Stromal cell of bone marrow (primary cell): ENCODE data around the gene KHDC4.
"Not testable (repeated sequence)": the region's sequence is repeated elsewhere in the genome, so short reads cannot be mapped to it uniquely, and the experiment has no call there.

Experiments used
- DNase-seq: peaks from one replicate; pipeline ENCODE4 v3.0.0-alpha.2; 2012; ENCODE audit warnings: low read depth

The KHDC4 gene

DNA sequence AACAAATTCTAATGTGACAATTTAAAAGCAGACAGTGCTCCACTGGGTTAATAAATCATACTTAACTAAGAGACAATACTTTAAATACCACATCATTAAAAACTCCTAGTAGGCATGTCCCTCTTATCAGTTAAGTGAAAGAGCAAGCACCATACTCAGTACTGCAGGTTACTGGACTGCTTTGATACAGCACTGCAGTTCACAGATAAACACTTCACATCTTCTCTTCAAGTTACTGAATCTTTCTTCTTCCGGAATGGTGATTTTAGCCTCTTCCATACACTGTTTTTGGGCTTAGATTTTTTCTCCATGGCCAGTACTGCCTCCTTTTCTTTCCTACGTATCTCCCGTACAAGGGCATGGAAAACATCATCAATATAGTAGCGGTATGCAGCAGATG is 34.1 kb downstream of the KHDC4 start:
- no peak for DNase-seq

DNA sequence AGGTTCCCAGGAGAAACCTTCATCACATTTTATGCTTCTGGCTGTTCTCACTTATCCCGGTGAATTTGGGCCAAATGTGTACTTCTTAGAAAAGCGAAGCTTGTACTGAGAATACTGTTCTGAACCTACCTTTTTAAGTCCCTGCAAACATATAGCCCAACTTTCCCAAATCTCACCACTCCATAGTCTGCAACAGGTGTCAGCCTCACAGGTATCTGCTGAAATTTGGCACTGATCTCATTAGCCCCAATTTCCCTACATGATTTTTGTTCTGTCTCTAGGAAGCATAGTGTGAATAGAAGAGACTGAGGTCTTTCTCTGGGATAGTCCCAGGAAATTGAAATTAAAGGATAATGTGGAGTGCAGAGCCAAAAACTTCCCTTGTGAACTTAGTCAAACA is 34.5 kb downstream of the KHDC4 start:
- no peak for DNase-seq

DNA sequence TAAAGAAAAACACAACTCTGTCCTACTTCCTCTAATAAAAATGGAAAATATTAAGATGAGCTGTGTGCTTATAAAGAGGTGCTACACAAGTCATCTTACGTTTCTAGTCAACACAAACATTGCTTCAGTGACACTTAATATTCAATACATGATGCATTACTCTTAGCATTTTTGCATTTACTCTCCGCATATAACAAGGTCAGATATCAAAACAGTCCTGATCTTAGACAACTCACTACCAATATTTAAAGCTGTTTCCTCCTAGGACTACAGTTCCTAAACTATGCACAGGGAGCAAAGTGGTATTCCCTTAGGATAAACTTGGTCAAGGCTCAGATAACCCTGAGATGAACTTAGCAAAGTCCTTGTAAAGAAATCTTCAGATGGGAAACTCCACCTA is 35.3 kb downstream of the KHDC4 start:
- no peak for DNase-seq

DNA sequence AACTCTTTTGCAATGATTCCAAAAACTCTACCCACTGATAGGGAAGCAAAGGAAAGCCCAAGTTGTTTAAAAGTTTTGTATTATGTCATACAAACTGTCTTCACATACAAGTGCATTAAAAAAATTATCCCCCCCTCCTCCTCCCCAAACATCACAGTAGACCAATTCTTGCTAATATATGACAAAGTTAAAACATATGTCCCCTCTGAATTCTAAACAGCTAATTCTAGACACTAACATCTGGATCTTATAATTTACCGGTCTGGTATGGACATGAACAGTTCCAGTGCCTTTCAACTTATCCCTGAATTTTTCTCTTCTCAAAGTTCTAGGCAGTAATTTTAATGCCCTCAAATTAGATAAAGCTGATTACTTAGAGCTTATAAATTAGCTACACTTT is 36.5 kb downstream of the KHDC4 start:
- no peak for DNase-seq

DNA sequence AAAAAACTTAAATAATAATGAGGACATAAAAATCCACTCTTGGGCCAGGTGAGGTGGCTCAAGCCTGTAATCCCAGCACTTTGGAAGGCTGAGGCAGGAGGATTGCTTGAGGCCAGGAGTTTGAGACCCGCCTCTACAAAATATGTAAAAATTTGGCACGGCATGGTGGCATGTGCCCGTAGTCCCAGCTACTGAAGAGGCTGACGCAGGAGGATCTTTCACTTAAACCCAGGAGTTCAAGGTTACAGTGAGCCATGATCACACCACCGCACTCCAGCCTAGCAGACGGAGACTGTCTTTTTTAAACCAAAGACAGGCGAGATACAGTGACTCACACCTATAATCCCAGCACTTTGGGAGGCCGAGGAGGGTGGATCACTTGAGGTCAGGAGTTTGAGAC is 37.7 kb downstream of the KHDC4 start:
- DNase-seq, result not testable (repeated sequence)

DNA sequence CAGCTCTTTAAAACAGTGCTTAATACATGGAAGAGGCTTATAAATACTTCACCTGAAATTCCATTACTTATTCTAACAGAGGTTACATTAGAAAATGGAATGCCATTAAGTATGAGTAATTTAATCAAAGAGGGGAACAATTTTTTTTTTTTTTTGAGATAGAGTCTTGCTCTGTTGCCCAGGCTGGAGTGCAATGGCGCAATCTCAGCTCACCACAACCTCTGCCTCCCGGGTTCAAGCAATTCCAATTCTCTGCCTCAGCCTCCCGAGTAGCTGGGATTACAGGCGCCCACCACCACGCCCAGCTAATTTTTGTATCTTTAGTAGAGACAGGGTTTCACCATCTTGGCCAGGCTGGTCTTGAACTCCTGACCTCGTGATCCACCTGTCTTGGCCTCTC is 38.6 kb downstream of the KHDC4 start:
- DNase-seq, result not testable (repeated sequence)

DNA sequence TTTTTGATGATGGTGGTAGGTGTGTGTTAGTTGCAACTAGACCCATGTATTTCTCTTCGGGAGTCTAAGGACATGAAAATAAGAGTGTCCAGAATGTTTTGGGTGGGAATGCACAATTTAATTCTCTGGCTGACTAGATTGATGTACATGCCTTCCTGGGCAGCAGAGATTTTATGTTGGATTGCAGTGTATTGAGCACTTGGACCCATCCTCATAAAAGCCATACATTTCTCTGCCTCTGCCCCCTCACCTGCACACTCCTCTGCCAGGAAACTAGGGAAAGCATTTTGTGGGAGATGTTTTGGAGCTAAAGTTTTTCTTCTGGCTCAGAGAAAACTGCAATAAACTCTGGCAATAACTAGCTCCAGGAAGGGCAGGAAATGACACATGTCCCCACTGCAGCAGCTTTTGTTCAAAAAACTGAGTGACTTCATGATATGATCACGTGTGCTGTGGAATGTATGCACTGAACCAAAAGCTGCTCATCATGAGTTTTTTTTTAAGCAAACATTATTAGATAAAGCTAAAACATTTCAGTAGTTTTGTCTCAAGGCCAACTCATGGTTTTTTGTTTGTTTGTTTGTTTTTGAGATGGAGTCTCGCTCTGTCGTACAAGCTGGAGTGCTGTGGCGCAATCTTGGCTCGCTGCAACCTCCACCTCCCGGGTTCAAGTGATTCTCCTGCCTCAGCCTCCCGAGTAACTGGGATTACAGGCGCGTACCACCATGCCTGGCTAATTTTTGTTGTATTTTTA is 40.6 kb downstream of the KHDC4 start:
- peak; percentile 70 for DNase-seq

DNA sequence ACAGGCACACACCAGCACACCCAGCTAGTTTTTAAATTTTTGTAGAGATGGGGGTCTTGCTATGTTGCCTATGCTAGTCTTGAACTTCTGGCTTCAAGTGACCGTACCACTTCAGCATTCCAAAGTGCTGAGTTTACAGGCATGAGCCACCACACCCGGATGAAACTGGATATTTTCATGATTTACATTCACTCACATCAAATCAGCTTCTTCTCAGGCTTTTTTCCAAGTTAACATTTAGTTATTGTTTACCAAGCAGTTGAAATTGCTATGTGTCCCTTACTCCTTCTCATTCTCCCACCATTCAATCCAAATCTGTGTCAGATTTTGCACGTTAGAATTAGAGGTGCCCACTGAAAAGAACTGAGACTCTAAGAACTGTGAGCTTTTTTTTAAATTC is 41.4 kb downstream of the KHDC4 start:
- no peak for DNase-seq

DNA sequence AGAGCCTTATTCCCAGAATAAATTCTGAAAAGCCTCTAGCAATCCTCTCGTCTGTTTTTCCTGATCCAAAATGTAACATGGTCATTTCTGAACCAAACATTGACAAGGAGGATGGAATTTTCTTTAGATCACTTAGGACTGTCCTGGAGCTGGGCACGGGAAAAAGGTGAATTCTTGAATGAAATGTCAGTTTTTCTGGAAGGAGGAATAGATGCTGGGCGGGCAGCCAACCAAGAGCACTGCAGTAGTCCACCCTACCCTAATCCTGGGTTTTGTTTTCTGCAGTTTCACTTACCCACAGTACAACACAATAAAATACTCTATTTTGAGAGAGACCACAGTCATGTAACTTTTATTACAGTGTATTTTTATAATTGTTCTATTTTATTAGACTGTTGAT is 44.0 kb downstream of the KHDC4 start:
- no peak for DNase-seq

DNA sequence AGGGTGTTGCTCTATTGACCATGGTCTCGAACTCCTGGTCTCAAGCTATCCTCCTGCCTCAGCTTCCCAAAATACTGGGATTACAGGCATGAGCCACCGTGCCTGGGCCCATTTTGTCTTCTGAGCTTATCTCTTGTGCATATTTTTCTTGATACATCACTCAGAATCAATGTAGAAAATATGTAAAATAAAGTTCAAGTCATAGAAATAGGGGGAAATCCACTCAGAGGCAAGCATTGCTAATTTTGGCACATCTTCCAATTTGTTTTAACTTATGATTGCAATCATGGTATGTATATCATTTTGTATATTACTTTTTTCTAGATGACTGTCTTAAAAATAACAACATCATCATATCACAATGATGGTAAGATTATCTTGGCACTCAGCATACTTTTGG is 44.6 kb downstream of the KHDC4 start:
- DNase-seq, result no peak

DNA sequence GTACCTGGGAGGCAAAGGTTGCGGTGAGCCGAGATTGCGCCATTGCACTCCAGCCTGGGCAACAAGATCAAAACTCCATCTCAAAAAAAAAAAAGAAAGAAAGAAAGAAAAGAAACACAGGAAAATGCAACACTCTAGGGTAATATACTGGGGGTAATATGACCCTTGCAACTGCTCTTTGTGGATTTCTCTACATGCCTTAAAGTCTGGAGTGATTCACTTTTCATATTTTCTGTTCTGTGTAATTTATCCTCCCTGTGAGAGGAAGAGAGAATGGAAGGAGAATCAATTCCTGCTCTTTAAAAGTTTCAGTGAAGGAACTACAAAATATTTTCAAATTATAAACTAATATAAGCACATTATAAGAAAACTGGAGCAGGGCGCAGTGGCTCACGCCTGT is 45.7 kb downstream of the KHDC4 start:
- no peak for DNase-seq

DNA sequence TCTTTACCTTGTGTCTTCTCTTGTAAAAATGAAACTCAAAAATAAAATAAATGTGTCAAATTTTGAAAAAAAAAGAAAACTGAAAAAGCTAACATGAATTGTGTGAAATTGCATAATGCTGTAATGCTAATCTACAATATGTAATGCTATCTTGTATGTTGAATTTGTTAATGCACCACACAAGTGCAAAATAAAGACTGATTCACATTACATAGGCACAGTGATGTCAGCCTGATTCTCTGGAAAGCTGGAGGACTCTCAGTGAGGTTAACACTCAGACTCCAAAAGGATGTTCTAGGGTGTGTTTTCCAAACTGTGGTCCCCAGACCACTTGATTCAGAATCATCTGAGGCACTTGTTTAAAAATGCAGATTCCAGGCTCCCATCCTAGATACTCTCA is 49.2 kb downstream of the KHDC4 start:
- no peak for DNase-seq

DNA sequence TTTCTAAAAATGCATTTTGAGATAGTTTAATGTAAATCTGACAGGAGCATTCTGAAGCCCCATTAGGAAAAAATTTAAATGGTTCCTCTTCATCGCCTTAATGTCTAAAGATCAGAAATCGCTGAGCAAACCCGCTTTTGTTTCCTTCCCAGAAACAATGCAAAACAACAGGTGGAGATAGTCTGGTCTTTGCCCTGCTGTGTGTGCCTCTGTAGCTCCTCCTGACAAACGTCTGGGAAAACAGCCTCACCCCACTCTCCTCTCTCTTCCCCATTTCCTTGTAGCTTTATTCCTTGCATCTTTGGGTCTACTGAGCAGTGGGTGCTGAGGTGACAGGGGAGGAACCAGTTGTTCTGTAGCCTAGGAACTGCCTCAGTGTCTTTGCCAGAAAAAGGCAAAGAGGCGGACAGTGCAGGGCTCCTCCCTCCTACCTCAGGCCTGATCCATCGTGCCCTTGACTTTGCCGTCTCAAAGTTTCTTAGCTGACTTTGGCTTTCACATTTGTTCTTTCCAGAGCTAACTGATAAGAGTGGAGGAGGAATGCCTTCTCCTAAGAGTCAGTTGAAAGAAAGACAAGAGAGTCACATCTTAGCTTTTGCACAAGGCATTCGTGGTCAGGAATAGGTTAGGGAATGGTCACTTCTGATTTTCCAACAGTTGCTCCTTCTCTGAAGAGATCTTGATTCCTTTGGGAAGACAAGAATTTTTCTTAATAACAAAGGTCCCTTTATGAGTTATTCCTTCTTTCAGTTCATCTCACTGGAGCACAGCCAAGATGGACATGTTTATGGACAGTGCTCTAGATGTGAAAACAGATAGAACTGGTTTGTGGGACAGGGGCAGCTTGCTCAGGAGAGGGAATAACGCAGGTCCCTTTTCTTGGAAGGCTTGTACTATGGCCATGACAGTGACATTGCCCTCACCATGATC is 49.9 kb downstream of the KHDC4 start:
- no peak for DNase-seq

DNA sequence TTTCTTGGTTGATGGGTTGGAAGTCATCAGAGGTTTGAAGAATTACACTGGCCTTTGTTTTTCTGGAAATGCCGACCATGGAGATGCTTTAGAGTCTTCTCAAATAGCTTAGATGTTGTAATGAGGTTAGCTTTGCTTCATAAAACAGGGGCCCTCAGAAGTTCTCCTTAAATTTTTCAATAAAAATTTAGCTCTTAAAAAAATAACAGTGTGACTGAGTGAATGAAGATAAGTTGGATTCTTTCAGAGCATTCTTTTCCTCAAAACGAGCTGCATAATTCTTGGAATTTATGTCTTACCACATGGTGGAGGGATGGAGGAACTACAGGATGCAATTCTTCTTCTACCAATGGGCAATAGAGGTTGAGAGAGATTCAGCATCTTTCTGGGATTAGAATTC is 51.4 kb downstream of the KHDC4 start:
- no peak for DNase-seq

DNA sequence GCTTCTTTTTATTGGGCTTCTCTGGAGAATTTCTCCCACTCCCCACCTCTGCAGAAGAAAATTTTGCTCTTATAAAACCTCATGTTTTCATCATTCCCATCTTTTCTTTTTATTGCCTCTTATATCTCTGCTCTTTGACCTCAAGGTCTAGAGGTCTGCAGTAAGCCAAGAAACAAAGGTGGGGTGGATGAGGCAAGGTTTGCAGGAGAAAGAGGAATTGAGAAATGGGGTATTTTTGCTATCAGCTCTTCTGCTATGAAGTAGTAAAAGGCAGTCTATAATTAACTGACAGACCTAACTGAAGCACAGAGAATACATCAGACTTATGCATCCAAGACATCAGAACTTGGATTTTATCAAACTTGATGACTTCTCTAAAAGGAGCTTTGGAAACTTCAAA is 52.0 kb downstream of the KHDC4 start:
- DNase-seq, result no peak

DNA sequence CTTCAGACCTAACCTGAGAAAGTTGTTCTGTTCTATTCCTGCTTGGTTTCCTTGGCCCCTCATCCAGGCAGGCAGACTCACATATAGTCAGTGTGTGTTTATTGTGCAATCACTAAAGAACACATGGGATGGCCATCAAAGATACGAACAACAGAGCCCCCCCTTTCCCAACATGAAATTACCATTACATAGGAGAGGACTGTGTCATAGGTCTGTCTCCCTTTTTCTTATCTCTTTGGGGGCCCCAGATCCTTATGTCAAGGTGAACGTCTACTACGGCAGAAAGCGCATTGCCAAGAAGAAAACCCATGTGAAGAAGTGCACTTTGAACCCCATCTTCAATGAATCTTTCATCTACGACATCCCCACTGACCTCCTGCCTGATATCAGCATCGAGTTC is 53.3 kb downstream of the KHDC4 start:
- DNase-seq, result no peak

DNA sequence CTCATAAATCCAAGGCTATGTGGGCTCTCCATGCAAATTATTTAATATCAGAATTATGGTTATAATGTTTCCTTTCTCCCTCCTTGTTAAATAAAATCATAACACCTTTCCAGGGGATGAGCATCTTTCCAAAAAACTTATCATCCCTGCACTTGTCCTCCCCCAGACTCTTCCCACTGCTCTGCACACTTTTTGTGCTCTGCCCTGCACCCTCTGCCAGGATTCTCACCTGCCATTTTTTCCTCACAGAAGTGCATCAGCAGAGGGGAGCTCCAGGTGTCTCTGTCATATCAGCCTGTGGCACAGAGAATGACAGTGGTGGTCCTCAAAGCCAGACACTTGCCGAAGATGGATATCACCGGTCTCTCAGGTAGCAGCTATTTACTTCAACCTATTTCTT is 54.0 kb downstream of the KHDC4 start:
- DNase-seq, result no peak

DNA sequence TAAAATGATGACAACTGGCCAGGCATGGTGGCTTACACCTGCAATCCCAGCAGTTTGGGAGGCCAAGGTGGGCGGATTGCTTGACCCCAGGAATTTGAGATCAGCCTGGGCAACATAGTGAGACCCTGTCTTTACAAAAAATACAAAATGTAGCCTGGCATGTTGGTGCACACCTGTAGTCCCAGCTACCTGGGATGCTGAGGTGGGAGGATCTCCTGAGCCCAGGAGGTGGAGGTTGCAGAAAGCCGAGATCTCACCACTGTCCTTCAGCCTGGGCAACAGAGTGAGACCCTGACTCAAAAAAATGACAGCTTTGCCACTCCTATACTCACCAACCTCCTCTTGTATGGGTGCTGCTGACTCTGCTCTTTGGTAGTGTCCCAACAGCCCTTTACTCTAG is 56.3 kb downstream of the KHDC4 start:
- DNase-seq, result no peak

DNA sequence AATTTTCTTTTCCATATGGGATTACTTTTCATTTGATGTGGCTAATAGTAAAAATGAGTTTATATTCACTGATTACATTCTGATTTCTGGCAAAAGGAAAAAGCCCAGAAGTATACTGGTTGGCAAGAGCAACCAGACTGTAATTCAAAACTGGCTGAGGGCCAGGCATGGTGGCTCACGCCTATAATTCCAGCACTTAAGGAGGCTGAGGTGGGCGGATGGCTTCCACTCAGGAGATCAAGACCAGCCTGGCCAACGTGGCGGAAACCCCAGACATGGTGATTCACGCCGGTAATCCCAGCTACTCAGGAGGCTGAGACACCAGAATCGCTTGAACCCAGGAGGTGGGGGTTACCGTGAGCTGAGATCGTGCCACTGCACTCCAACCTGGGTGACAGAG is 60.4 kb downstream of the KHDC4 start:
- peak; percentile 35 for DNase-seq

DNA sequence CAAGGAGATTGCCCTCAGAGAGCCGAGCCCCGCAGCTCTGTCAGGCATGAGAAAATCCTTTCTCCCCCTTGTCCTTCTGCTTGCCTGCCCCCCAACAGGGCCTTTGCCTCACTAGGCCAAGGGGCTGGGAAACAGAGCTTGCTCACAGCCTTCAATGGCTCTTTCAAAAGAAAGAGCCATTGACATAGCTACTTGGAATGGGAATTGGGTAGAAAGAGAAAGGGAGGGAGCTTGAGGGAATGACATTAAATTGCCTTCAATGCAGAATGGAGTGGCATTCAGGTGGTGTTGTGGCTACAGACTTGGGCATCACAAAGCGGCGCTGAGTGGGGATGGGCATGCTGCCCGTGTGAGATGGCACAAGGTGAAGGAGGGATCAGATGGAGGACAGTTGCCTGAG is 61.7 kb downstream of the KHDC4 start:
- no peak for DNase-seq

DNA sequence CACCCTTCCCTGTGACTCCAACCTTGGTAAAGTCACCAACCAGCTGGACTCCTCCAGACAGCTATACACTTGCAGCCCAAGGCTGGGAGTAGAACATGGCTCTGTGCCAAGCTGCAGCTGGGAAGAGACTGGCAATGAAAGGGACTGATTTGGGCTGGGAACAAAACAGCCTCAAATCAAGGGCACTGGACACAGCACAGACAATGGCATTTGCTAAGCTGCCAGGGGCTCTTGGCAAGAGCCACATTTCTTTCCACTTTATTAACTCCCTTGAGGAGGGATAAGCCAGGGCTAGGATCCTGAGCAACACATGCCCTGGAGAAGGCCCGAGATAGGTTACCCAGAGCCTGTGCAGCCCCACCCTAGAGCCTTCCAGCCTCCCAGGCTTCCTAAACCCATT is 62.8 kb downstream of the KHDC4 start:
- DNase-seq, result no peak

DNA sequence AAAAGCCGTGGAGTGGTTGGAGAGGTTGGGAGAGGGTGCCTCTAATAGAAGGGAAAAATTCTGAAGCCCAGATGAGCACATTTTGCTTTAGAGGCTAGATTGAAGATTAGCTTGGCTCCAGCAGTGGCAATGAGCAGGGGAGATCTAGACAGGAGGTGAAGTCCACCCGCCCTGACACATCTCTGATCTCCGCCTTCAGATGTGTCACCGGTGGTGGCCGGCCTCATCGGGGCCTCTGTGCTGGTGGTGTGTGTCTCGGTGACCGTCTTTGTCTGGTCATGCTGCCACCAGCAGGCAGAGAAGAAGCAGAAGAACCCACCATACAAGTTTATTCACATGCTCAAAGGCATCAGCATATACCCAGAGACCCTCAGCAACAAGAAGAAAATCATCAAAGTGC is 66.4 kb downstream of the KHDC4 start:
- no peak for DNase-seq

DNA sequence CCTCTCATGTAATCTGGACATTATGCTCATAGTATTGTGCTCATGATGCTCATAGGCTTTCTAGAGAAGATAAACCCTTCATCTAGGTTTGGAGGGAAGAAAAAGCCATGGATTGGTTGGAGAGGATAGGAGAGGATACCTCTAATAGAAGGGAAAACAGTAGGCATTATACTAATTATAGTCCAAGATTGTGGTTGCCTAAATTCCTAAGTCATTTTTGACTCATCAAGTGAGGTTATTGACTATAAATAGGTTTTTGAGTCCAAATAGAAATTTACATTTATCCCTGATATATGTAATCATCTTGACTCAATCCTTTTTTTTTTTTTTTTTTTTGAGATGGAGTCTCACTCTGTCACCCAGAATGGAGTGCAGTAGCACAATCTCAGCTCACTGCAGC is 69.8 kb downstream of the KHDC4 start:
- no peak for DNase-seq
